Vagina (tissue), 2 donors: Measurements from ENCODE around the gene CFI. TPM values are rescaled to one million over a fixed set of nuclear protein-coding genes. Genes with fewer than 3 reads are reported as not detected.

Source experiments
- DNase-seq, 2 donors: peaks; one replicate each; pipeline ENCODE4 v3.0.0-alpha.2; 2017; ENCODE audit errors: extremely low spot score in 2 of 2
- H3K27ac ChIP-seq: fragments of 200-600 bp; sonication (generic); one replicate; pipeline ENCODE4 v1.5.1; 2019
- H3K27me3 ChIP-seq: fragments of 200-600 bp; sonication (generic); one replicate; pipeline ENCODE4 v1.5.1; 2019
- H3K36me3 ChIP-seq, 2 donors: fragments of 200-600 bp; sonication (generic); one replicate each; pipeline ENCODE4 v1.5.1; 2017 to 2019
- H3K4me1 ChIP-seq: fragments of 200-600 bp; sonication (generic); one replicate; pipeline ENCODE4 v1.5.1; 2019
- H3K4me3 ChIP-seq, 2 donors: fragments of 200-600 bp; sonication (generic); 1 replicate in 1 of 2; 2 replicates in 1 of 2; pipeline ENCODE4 v1.5.1; 2016 to 2019
- H3K9me3 ChIP-seq: fragments of 200-600 bp; sonication (generic); one replicate; pipeline ENCODE4 v1.5.1; 2019
- CTCF ChIP-seq, 3 experiments: fragments of 450-650 bp in 2 of 3; fragments of 200-600 bp in 1 of 3; sonication (generic) in 1 of 3; IDR thresholded peaks; one replicate each; pipeline ENCODE4 v1.5.1; 2017 to 2019; ENCODE audit warnings: antibody characterized with exemption in 3 of 3, mild to moderate bottlenecking in 2 of 3, moderate library complexity in 2 of 3
- POLR2A ChIP-seq, 2 donors: fragments of 450-650 bp; IDR thresholded peaks; one replicate each; pipeline ENCODE4 v1.6.1; 2017; ENCODE audit warnings: antibody characterized with exemption in 2 of 2, mild to moderate bottlenecking in 2 of 2, moderate library complexity in 2 of 2
- POLR2AphosphoS5 ChIP-seq, 2 donors: sonication (generic); formaldehyde crosslinking; IDR thresholded peaks; one replicate each; pipeline ENCODE4 v1.9.0; 2017; ENCODE audit warnings: antibody characterized with exemption in 2 of 2, mild to moderate bottlenecking in 2 of 2, low read depth in 1 of 2; ENCODE audit not compliant: insufficient read depth in 1 of 2
- intact Hi-C: fragments of 100-400 bp; cut with DNase I; formaldehyde crosslinking; loops from one replicate; pipeline ENCODE4 v1.15.1; 2023
- total RNA-seq: library from RNA; depleted of rRNA; stranded (reverse); fragments of >200 nt; gene quantifications from one replicate; pipeline ENCODE4 v1.2.3, GENCODE V29; 2016

CFI gene
- total RNA-seq, 1 donor from 2014 or later: 15.0 TPM

DNA sequence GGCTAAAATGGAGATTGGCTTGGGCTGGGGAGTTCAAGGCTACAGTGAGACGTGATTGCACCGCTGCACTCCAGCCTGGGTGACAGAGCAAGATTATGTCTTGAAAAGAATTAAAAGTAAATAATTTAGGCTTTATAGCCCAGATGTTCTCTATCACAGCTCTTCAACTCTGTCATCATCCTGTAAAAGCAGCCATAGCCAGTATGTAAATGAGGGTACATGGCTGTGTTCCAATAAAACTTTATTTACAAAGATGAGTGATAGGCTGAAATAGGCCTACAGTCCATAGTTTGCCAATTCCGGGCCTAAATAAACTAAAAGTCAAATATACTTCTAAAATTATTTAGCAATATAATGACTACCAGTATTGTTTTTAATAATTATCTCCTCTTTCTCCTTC lies 35.2 kb upstream of the CFI start:
- Histone ChIP-seq H3K36me3 (no peaks in the 10 kb centered on the region), H3K9me3 (no peaks in the 10 kb centered on the region), H3K4me3 (no peak overlapping the region), H3K27ac (no peak overlapping the region), H3K4me1 (no peaks in the 10 kb centered on the region), H3K27me3 (no peaks in the 10 kb centered on the region)
- DNase-seq: no peak
- TF ChIP-seq POLR2A (IDR thresholded peaks at IDR 0.05): no peak
- no peak for TF ChIP-seq CTCF (IDR thresholded peaks at IDR 0.05)
- no peak for TF ChIP-seq POLR2AphosphoS5 (IDR thresholded peaks at IDR 0.05; ENCODE audit: insufficient read depth in 1 of 2, low read depth in 1 of 2)
- intact Hi-C loops: no loop called here

GRCh38 chr4:109833756-109834155 lies 32.0 kb upstream of the CFI start:
- no peak for TF ChIP-seq POLR2A (IDR thresholded peaks at IDR 0.05)
- no peak for TF ChIP-seq CTCF (IDR thresholded peaks at IDR 0.05)
- TF ChIP-seq POLR2AphosphoS5 (IDR thresholded peaks at IDR 0.05; ENCODE audit: insufficient read depth in 1 of 2, low read depth in 1 of 2): no peak
- Histone ChIP-seq H3K36me3 (no peaks in the 10 kb centered on the region), H3K9me3 (no peaks in the 10 kb centered on the region), H3K4me3 (no peak overlapping the region), H3K4me1 (no peaks in the 10 kb centered on the region), H3K27ac (no peak overlapping the region), H3K27me3 (no peaks in the 10 kb centered on the region)
- intact Hi-C loops: no loop called here
- DNase-seq: no peak

- no peak within 1 kb of the TSS for H3K27ac ChIP-seq
- H3K4me3 ChIP-seq: no peak within 1 kb of the TSS
- H3K27me3 ChIP-seq: no peaks in the 10 kb centered on the region
- intact Hi-C loops: no loop called here
- H3K9me3 ChIP-seq: no peaks in the 10 kb centered on the region
- no peak for DNase-seq
- TF ChIP-seq POLR2AphosphoS5 (IDR thresholded peaks at IDR 0.05; ENCODE audit: insufficient read depth in 1 of 2, low read depth in 1 of 2) (no peak), POLR2A (IDR thresholded peaks at IDR 0.05) (no peak), CTCF (IDR thresholded peaks at IDR 0.05) (no peak)
- H3K4me1 ChIP-seq: no peaks in the 10 kb centered on the region
- peaks cover 0 to 10% of the 10 kb centered on the region in 2 donors for H3K36me3 ChIP-seq
Measured at GRCh38 chr4:109827672-109828071, 25.9 kb upstream of the CFI start, which contains the start of gene RRH. TSS of gene RRH (plus strand) at chr4:109827972. CDS start at chr4:109828028, 56 bp downstream.

GRCh38 chr4:109826719-109827118 lies 24.9 kb upstream of the CFI start:
- DNase-seq: no peak
- Histone ChIP-seq H3K4me3 (no peak overlapping the region), H3K36me3 (peaks cover 0 to 17% of the 10 kb centered on the region in 2 donors), H3K9me3 (no peaks in the 10 kb centered on the region), H3K4me1 (no peaks in the 10 kb centered on the region), H3K27me3 (no peaks in the 10 kb centered on the region), H3K27ac (no peak overlapping the region)
- TF ChIP-seq CTCF (IDR thresholded peaks at IDR 0.05): peak in 2 of 3 experiments; percentile 23 to 33
- TF ChIP-seq POLR2A (IDR thresholded peaks at IDR 0.05): no peak
- TF ChIP-seq POLR2AphosphoS5 (IDR thresholded peaks at IDR 0.05; ENCODE audit: insufficient read depth in 1 of 2, low read depth in 1 of 2): no peak
- intact Hi-C loops: no loop called here

DNA sequence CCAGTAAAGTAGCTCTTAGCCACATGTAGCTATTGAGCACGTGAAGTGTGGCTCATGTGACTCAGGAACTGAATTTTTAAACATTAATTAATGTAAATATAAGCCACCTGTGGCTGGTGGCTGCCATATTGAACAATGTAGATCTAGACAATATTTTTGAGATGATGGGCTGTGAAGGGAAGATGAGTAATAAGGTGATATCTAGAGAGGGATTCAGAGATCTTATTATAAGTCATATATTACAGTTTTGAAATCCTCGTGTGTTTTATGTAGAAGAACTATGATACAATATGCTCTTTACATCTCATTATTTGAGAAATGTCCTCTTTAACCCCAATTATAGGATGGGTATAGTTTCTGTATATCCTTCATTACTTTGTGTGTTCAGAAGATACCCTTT lies 19.4 kb upstream of the CFI start:
- TF ChIP-seq POLR2AphosphoS5 (IDR thresholded peaks at IDR 0.05; ENCODE audit: insufficient read depth in 1 of 2, low read depth in 1 of 2) (no peak), CTCF (IDR thresholded peaks at IDR 0.05) (no peak), POLR2A (IDR thresholded peaks at IDR 0.05) (no peak)
- H3K27ac ChIP-seq: no peak overlapping the region
- H3K36me3 ChIP-seq: peaks cover 0 to 35% of the 10 kb centered on the region in 2 donors
- H3K4me3 ChIP-seq: no peak overlapping the region
- H3K4me1 ChIP-seq: peaks cover 17% of the 10 kb centered on the region
- intact Hi-C loops: no loop called here
- DNase-seq: no peak
- no peaks in the 10 kb centered on the region for H3K27me3 ChIP-seq
- H3K9me3 ChIP-seq: no peaks in the 10 kb centered on the region
